T-helper 9 cell (primary cell): Measurements from ENCODE around the gene CEND1.
"Not testable (repeated sequence)": the region's sequence is repeated elsewhere in the genome, so short reads cannot be mapped to it uniquely, and the experiment has no call there.

Experiments used
- DNase-seq: peaks from one replicate; pipeline ENCODE4 v3.0.0-alpha.2; 2020

CEND1 gene

GRCh38 chr11:763073-763463 lies 26.8 kb downstream of the CEND1 start:
- DNase-seq, result no peak

GRCh38 chr11:762421-763072 lies 27.3 kb downstream of the CEND1 start:
- no peak for DNase-seq

GRCh38 chr11:761526-762108 lies 28.3 kb downstream of the CEND1 start:
- DNase-seq, result no peak

- no peak for DNase-seq
Measured at GRCh38 chr11:760236-760635, 29.7 kb downstream of the CEND1 start.

- DNase-seq, result no peak
Measured at GRCh38 chr11:749731-750130, 40.2 kb downstream of the CEND1 start.

- no peak for DNase-seq
Measured at GRCh38 chr11:748007-748359, 41.9 kb downstream of the CEND1 start.

GRCh38 chr11:747158-748006 lies 42.5 kb downstream of the CEND1 start, which contains the start of gene TALDO1:
TSS of gene TALDO1 (plus strand) at chr11:747464. CDS start at chr11:747482, 18 bp downstream.
- peak; percentile 71 for DNase-seq

- DNase-seq, result no peak
Measured at GRCh38 chr11:746289-747157, 43.4 kb downstream of the CEND1 start.

- no peak for DNase-seq
Measured at GRCh38 chr11:745428-745827, 44.5 kb downstream of the CEND1 start.

GRCh38 chr11:742571-743201 lies 47.2 kb downstream of the CEND1 start:
- DNase-seq, result no peak

GRCh38 chr11:742156-742546 lies 47.7 kb downstream of the CEND1 start:
- no peak for DNase-seq

- DNase-seq, result not testable (repeated sequence)
Measured at GRCh38 chr11:737899-738298, 52.0 kb downstream of the CEND1 start.

GRCh38 chr11:737366-737765 lies 52.5 kb downstream of the CEND1 start:
- no peak for DNase-seq
